ENCODE measurements around the gene EYA2.

Gene EYA2

GRCh38 chr20:46965477-46965876, 70.8 kb downstream of the EYA2 start:
- no peak for TF ChIP-seq CTCF (conservative IDR thresholded peaks at IDR 0.05; ENCODE audit: low read depth, low read length)
- no peak for DNase-seq (ENCODE audit: low read depth)
- H3K4me3 ChIP-seq (ENCODE audit: low read length), result no peak overlapping the region

GRCh38 chr20:46967646-46968045, 73.0 kb downstream of the EYA2 start:
- no peak for TF ChIP-seq CTCF (conservative IDR thresholded peaks at IDR 0.05; ENCODE audit: low read depth, low read length)
- no peak for DNase-seq (ENCODE audit: low read depth)
- H3K4me3 ChIP-seq (ENCODE audit: low read length), result no peak overlapping the region

GRCh38 chr20:46970937-46971630, 76.4 kb downstream of the EYA2 start:
- H3K4me3 ChIP-seq (ENCODE audit: low read length), result no peak overlapping the region
- TF ChIP-seq CTCF (conservative IDR thresholded peaks at IDR 0.05; ENCODE audit: low read depth, low read length), result no peak
- peak; percentile 71 for DNase-seq (ENCODE audit: low read depth)

- no peak overlapping the region for H3K4me3 ChIP-seq (ENCODE audit: low read length)
- DNase-seq (ENCODE audit: low read depth), result no peak
- TF ChIP-seq CTCF (conservative IDR thresholded peaks at IDR 0.05; ENCODE audit: low read depth, low read length), result no peak
Observed at GRCh38 chr20:46973766-46974165, 79.1 kb downstream of the EYA2 start.

- no peak for DNase-seq (ENCODE audit: low read depth)
- no peak overlapping the region for H3K4me3 ChIP-seq (ENCODE audit: low read length)
- no peak for TF ChIP-seq CTCF (conservative IDR thresholded peaks at IDR 0.05; ENCODE audit: low read depth, low read length)
Observed at GRCh38 chr20:46974669-46975434, 80.2 kb downstream of the EYA2 start.

- no peak for TF ChIP-seq CTCF (conservative IDR thresholded peaks at IDR 0.05; ENCODE audit: low read depth, low read length)
- DNase-seq (ENCODE audit: low read depth), result no peak
- H3K4me3 ChIP-seq (ENCODE audit: low read length), result no peak overlapping the region
Observed at GRCh38 chr20:46975976-46976375, 81.3 kb downstream of the EYA2 start.

- DNase-seq (ENCODE audit: low read depth), result no peak
- no peak for TF ChIP-seq CTCF (conservative IDR thresholded peaks at IDR 0.05; ENCODE audit: low read depth, low read length)
Observed at GRCh38 chr20:46977204-46977603, 82.6 kb downstream of the EYA2 start.

More at GRCh38 chr20:46977204-46977603, 82.6 kb downstream of the EYA2 start:
- no peak overlapping the region for H3K4me3 ChIP-seq (ENCODE audit: low read length)
